OCI-LY3 (cell line): ENCODE measurements around the gene HDAC3.

Experiments used
- CTCF ChIP-seq: fragments of 200-600, 300-600 bp; sonication (generic); IDR thresholded peaks from 2 replicates; pipeline ENCODE4 v1.5.1; 2014; ENCODE audit warnings: antibody characterized with exemption, low read length, low read depth
- EZH2phosphoT487 ChIP-seq: fragments of 200-600 bp; shearing (Covaris generic); IDR thresholded peaks from 2 replicates; pipeline ENCODE4 v1.6.1; 2018; ENCODE audit warnings: antibody characterized with exemption, mixed run types, low read depth

GRCh38 chr5:141609044-141609443 lies 27.6 kb downstream of the HDAC3 start:
- no peak for TF ChIP-seq CTCF
- no peak for TF ChIP-seq EZH2phosphoT487
